HepG2 (cell line): ENCODE data around the gene ESM1. TPM values are rescaled to one million over a fixed set of nuclear protein-coding genes. Genes with fewer than 3 reads are reported as not detected.

Experiments used
- ATAC-seq: fragments of 200-7000 bp; cut with Tn5 transposase; 3 replicates; pipeline ENCODE4 v1.9.1; 2020; ENCODE audit warnings: mild to moderate bottlenecking, moderate library complexity
- BruUV-seq: library from RNA; stranded (reverse); fragments of 400-500 nt; replicated peaks from 2 replicates; lab custom pipeline; 2021; lab: Mats Ljungman, UMichigan
- CTCF ChIA-PET: fragments of 300-600 bp; formaldehyde crosslinking; extraction: SDS; loops from one replicate; lab custom pipeline; 2021; ENCODE audit warnings: low total read pairs, inconsistent platforms, low intra/inter-chr PET ratio; lab: Yijun Ruan, JAX
- POLR2A ChIA-PET: fragments of 350-600 bp; sonication (Branson Sonifier 250); formaldehyde crosslinking; loops from one replicate; lab custom pipeline; 2020; ENCODE audit warnings: antibody characterized with exemption, inconsistent platforms; lab: Yijun Ruan, JAX
- DNase-seq: peaks from one replicate; pipeline ENCODE4 v3.0.0-alpha.2; 2015; ENCODE audit warnings: low spot score
- FAIRE-seq: peaks from 3 replicates; lab custom pipeline; 2011; peaks lifted over from hg19 to GRCh38; lab: Jason Lieb, UNC
- H2AFZ ChIP-seq: one replicate; pipeline ENCODE4 v1.6.1; 2011; ENCODE audit warnings: low read length, inconsistent platforms
- H3K27ac ChIP-seq: fragments of 300-600 bp; 3 replicates; pipeline ENCODE4 v1.8.0; 2011; ENCODE audit warnings: mixed run types, mild to moderate bottlenecking, mixed read lengths, low read length, inconsistent platforms; ENCODE audit not compliant: insufficient read depth; ENCODE audit errors: extremely low read length
- H3K27me3 ChIP-seq, 2 experiments: fragments of 200-600 bp in 1 of 2; 2 replicates in 1 of 2; 3 replicates in 1 of 2; pipeline versions ENCODE4 v1.6.0 to v1.8.0; 2011; ENCODE audit warnings: low read length in 2 of 2, mild to moderate bottlenecking in 2 of 2, moderate library complexity in 2 of 2, inconsistent platforms in 1 of 2; ENCODE audit not compliant: insufficient read depth in 2 of 2, control insufficient read depth in 1 of 2
- H3K36me3 ChIP-seq, 2 experiments: fragments of 200-600 bp in 1 of 2; replicated peaks in 1 of 2; 2 replicates in 1 of 2; 3 replicates in 1 of 2; pipeline versions ENCODE4 v1.5.1 to v1.8.0; 2011; ENCODE audit warnings: low read length in 2 of 2, inconsistent platforms in 1 of 2; ENCODE audit not compliant: insufficient read depth in 2 of 2, control insufficient read depth in 1 of 2
- H3K4me1 ChIP-seq: 2 replicates; pipeline ENCODE4 v1.5.1; 2012; ENCODE audit warnings: low read length, inconsistent platforms; ENCODE audit not compliant: insufficient read depth
- H3K4me2 ChIP-seq: 2 replicates; pipeline ENCODE4 v1.6.0; 2011; ENCODE audit warnings: low read depth, low read length, inconsistent platforms
- H3K4me3 ChIP-seq, 3 experiments: fragments of 200-600 bp in 1 of 3; sonication (generic), shearing (Covaris generic) in 1 of 3; replicated peaks in 1 of 3; 2 replicates each; pipeline ENCODE4 v1.5.1; 2011 to 2016; ENCODE audit warnings: low read length in 3 of 3, inconsistent platforms in 2 of 3, low read depth in 2 of 3, mild to moderate bottlenecking in 2 of 3, control low read depth in 1 of 3, mixed read lengths in 1 of 3; ENCODE audit not compliant: insufficient read depth in 1 of 3
- H3K79me2 ChIP-seq: one replicate; pipeline ENCODE4 v1.6.1; 2011; ENCODE audit warnings: low read length, inconsistent platforms; ENCODE audit not compliant: insufficient read depth
- H3K9ac ChIP-seq: 2 replicates; pipeline ENCODE4 v1.6.0; 2011; ENCODE audit warnings: mild to moderate bottlenecking, low read depth, low read length, inconsistent platforms; ENCODE audit not compliant: insufficient read depth
- H3K9me3 ChIP-seq: 2 replicates; pipeline ENCODE4 v1.5.1; 2012; ENCODE audit warnings: mild to moderate bottlenecking, low read length
- H4K20me1 ChIP-seq: 2 replicates; pipeline ENCODE4 v1.6.0; 2011; ENCODE audit warnings: inconsistent platforms, mild to moderate bottlenecking, low read length, moderate library complexity; ENCODE audit not compliant: insufficient read depth
- AGO2 ChIP-seq: fragments of 200-400 bp; formaldehyde crosslinking; optimal IDR thresholded peaks from 2 replicates; pipeline ENCODE3; 2017; ENCODE audit warnings: mild to moderate bottlenecking, low read depth, low read length, moderate library complexity
- KMT2B ChIP-seq: IDR thresholded peaks from 2 replicates; pipeline ENCODE4 v1.6.1; 2016; ENCODE audit warnings: missing genetic modification reagents, missing compliant biosample characterization
- MLX ChIP-seq: IDR thresholded peaks from 2 replicates; pipeline ENCODE4 v1.6.1; 2016
- PHF21A ChIP-seq: sonication (generic); formaldehyde crosslinking; IDR thresholded peaks from 2 replicates; pipeline ENCODE4 v1.5.0; 2020; ENCODE audit warnings: mild to moderate bottlenecking, missing genetic modification reagents
- RFX3 ChIP-seq: IDR thresholded peaks from 2 replicates; pipeline ENCODE4 v1.6.1; 2016; ENCODE audit warnings: missing biosample characterization, missing genetic modification reagents
- SIX4 ChIP-seq: sonication (generic); formaldehyde crosslinking; IDR thresholded peaks from 2 replicates; pipeline ENCODE4 v1.4.0; 2020; ENCODE audit warnings: missing genetic modification reagents
- TBL1XR1 ChIP-seq: fragments of 150-350 bp; IDR thresholded peaks from 2 replicates; pipeline ENCODE4 v1.6.1; 2014; ENCODE audit warnings: borderline replicate concordance, low read length; ENCODE audit not compliant: partially characterized antibody
- TFE3 ChIP-seq: IDR thresholded peaks from 2 replicates; pipeline ENCODE4 v1.6.1; 2016
- U2AF1 ChIP-seq: fragments of 200-400 bp; formaldehyde crosslinking; optimal IDR thresholded peaks from 2 replicates; pipeline ENCODE3; 2017; ENCODE audit warnings: mild to moderate bottlenecking, low read depth, low read length
- ZNF235 ChIP-seq: sonication (generic); formaldehyde crosslinking; IDR thresholded peaks from 2 replicates; pipeline ENCODE4 v1.8.1; 2023; ENCODE audit warnings: mild to moderate bottlenecking, missing genetic modification reagents, borderline replicate concordance
- ZNF44 ChIP-seq: sonication (generic); formaldehyde crosslinking; IDR thresholded peaks from 2 replicates; pipeline ENCODE4 v1.5.1; 2020; ENCODE audit warnings: mild to moderate bottlenecking, missing genetic modification reagents
- WGBS: methylation state at CpG from one replicate; pipeline ENCODE4 v1.1.6; 2017; ENCODE audit warnings: low lambda C conversion rate; 5-methylcytosine and 5-hydroxymethylcytosine counted together
- in situ Hi-C: cut with HindIII; loops from 2 replicates; pipeline ENCODE4 v1.10.0; 2017; ENCODE audit warnings: low pct_unique_long_range_greater_than_20kb; ENCODE audit not compliant: extremely low pct_ligation_motif_present
- intact Hi-C: fragments of 100-400 bp; cut with micrococcal nuclease; formaldehyde crosslinking; loops from one replicate; pipeline ENCODE4 v1.10.0; 2022; ENCODE audit not compliant: unreplicated experiment
- polyA plus RNA-seq, 8 experiments: library from polyadenylated mRNA; depleted of rRNA in 3 of 8; stranded (reverse) in 7 of 8; unstranded in 1 of 8; fragments of >200 nt; fragmentation: Illumina TruSeq in 4 of 8; extraction: Trizol in 4 of 8; gene quantifications; 2 replicates each; pipeline versions ENCODE4 v1.2.1 to v1.2.3, GENCODE V29; 2011 to 2016; ENCODE audit warnings: low read depth in 4 of 8, missing spikeins in 1 of 8, mixed read lengths in 1 of 8; ENCODE audit not compliant: insufficient read depth in 1 of 8
- total RNA-seq, 5 experiments: library from RNA; depleted of rRNA; stranded (reverse); fragments of >200 nt; fragmentation: Illumina TruSeq; extraction: Trizol; gene quantifications; 2 replicates each; pipeline ENCODE4 v1.2.3, GENCODE V29; 2016; ENCODE audit warnings: low read depth in 1 of 5
- TF ChIP-seq, protein P1 (sequence below), 2 experiments: fragments of 450-650 bp in 1 of 2; sonication (generic) in 1 of 2; formaldehyde crosslinking; IDR thresholded peaks; 2 replicates each; pipeline versions ENCODE4 v1.5.0 to v1.8.0; 2020 to 2022; ENCODE audit warnings: mild to moderate bottlenecking in 1 of 2, missing genetic modification reagents in 1 of 2

The ESM1 gene
- total and polyA plus RNA-seq, 2 of the 13 experiments (the other 11 are each of a cell fraction or from before 2014, with no cell fraction given) = not detected

DNA sequence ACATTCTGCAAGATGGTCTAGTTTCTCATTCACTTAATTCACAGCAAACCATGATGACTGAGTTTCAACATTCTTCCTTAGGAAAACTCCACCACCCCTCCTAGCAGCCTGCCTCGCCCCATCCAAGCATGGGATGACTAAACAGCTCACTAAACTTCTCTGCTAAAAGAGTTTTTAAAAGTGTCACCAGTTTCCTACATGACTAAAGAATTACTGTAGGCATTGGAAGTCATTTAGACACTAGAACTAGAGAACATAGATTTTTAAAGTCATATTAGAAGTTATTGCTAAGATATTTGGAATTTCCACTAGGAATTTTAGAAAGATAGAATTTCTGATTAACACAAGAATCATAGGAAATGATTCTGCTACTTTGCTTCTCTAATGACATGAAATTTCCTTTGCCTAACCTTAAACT lies 5.5 kb upstream of the ESM1 start (continued):
- TF ChIP-seq, protein P1, sequence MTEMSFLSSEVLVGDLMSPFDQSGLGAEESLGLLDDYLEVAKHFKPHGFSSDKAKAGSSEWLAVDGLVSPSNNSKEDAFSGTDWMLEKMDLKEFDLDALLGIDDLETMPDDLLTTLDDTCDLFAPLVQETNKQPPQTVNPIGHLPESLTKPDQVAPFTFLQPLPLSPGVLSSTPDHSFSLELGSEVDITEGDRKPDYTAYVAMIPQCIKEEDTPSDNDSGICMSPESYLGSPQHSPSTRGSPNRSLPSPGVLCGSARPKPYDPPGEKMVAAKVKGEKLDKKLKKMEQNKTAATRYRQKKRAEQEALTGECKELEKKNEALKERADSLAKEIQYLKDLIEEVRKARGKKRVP (CRISPR knock-in tag; IDR thresholded peaks at IDR 0.05) = no peak
- TF ChIP-seq TFE3 = no peak
- no peak for TF ChIP-seq SIX4 (CRISPR knock-in tag)
- no peak for TF ChIP-seq TBL1XR1
- no peak for TF ChIP-seq ZNF235 (CRISPR knock-in tag)

- H3K4me2 ChIP-seq = no peak overlapping the region
- no peaks in the 10 kb centered on the region for H3K9me3 ChIP-seq
- no peak for DNase-seq
- no peak for FAIRE-seq
- no peak overlapping the region for H3K4me3 ChIP-seq
- POLR2A ChIA-PET = no interaction called here
- in situ Hi-C loops (no loop called here), intact Hi-C loops (loop anchor here (5.0 kb wide), 1 partner anchor 1173 kb away; no protein-coding TSS in a partner anchor)
- no peak overlapping the region for H3K27ac ChIP-seq
- no peak overlapping the region for H3K9ac ChIP-seq
- ATAC-seq = no peak
- 5% methylated on average over 2 of the region's 2 CpGs for WGBS
- no peaks in the 10 kb centered on the region for H3K36me3 ChIP-seq
- BruUV-seq = no TSS peak
- TF ChIP-seq AGO2 (no peak), MLX (CRISPR knock-in tag) (no peak), RFX3 (CRISPR knock-in tag) (no peak), KMT2B (no peak), PHF21A (CRISPR knock-in tag) (no peak), U2AF1 (no peak), ZNF44 (no peak)
- no peaks in the 10 kb centered on the region for H4K20me1 ChIP-seq
- H2AFZ ChIP-seq = no peak overlapping the region
- no peaks in the 10 kb centered on the region for H3K79me2 ChIP-seq
- H3K4me1 ChIP-seq = no peaks in the 10 kb centered on the region
- CTCF ChIA-PET = no interaction called here
- H3K27me3 ChIP-seq = peaks cover 3 to 21% of the 10 kb centered on the region in 2 experiments
Observed at GRCh38 chr5:54988817-54989216, 3.4 kb upstream of the ESM1 start.
